SU-DHL-6 (cell line): Measurements from ENCODE around the gene GREM2.

Source experiments
- H2AFZ ChIP-seq: fragments of 200-600 bp; sonication (generic); 2 replicates; pipeline ENCODE4 v1.6.1; 2014; ENCODE audit warnings: low read depth, mild to moderate bottlenecking, moderate library complexity, mixed read lengths, antibody characterized with exemption, low read length; ENCODE audit not compliant: severe bottlenecking
- H3F3A ChIP-seq: fragments of 200-600 bp; shearing (Covaris generic); 2 replicates; pipeline ENCODE4 v1.6.0; 2016; ENCODE audit warnings: antibody characterized with exemption, mild to moderate bottlenecking; ENCODE audit not compliant: insufficient read depth
- H3K27ac ChIP-seq: fragments of 200-600 bp; sonication (generic); 2 replicates; pipeline ENCODE4 v1.5.1; 2016; ENCODE audit warnings: low read depth, mild to moderate bottlenecking, low read length, moderate library complexity, mixed read lengths
- H3K27me3 ChIP-seq: fragments of 200-600 bp; sonication (generic), shearing (Covaris generic); 2 replicates; pipeline ENCODE4 v1.6.0; 2014; ENCODE audit warnings: mild to moderate bottlenecking, low read length
- H3K36me3 ChIP-seq: fragments of 200-600 bp; sonication (generic); 2 replicates; pipeline ENCODE4 v1.6.1; 2014; ENCODE audit warnings: mild to moderate bottlenecking, low read length, mixed read lengths
- H3K4me2 ChIP-seq: fragments of 300-600, 200-600 bp; shearing (Covaris generic), sonication (generic); 2 replicates; pipeline ENCODE4 v1.6.0; 2014; ENCODE audit warnings: low read length, low read depth, mild to moderate bottlenecking; ENCODE audit not compliant: poor library complexity, severe bottlenecking
- H3K4me3 ChIP-seq: fragments of 200-600 bp; sonication (generic); 2 replicates; pipeline ENCODE4 v1.5.1; 2014; ENCODE audit warnings: antibody characterized with exemption, low read length, mild to moderate bottlenecking, mixed read lengths; ENCODE audit not compliant: insufficient read depth, poor library complexity, severe bottlenecking
- H3K79me2 ChIP-seq: fragments of 200-600 bp; sonication (generic); 2 replicates; pipeline ENCODE4 v1.6.1; 2014; ENCODE audit warnings: mild to moderate bottlenecking, low read length, moderate library complexity; ENCODE audit not compliant: insufficient read depth
- H3K9ac ChIP-seq: fragments of 200-600 bp; sonication (generic); 2 replicates; pipeline ENCODE4 v1.7.0; 2014; ENCODE audit warnings: mild to moderate bottlenecking, low read length
- H3K9me2 ChIP-seq: fragments of 200-600 bp; sonication (generic); replicated peaks from 2 replicates; pipeline ENCODE4 v1.6.1; 2014; ENCODE audit warnings: low read length; ENCODE audit not compliant: insufficient read depth
- H3K9me3 ChIP-seq: fragments of 200-600 bp; sonication (generic); 2 replicates; pipeline ENCODE4 v1.6.1; 2014; ENCODE audit warnings: low read length, mixed read lengths; ENCODE audit not compliant: insufficient read depth
- H4K20me1 ChIP-seq: fragments of 200-600 bp; sonication (generic); 2 replicates; pipeline ENCODE4 v1.6.1; 2014; ENCODE audit warnings: low read depth, mild to moderate bottlenecking, antibody characterized with exemption, low read length, moderate library complexity, mixed read lengths
- EZH2phosphoT487 ChIP-seq: fragments of 200-600 bp; sonication (generic), shearing (Covaris generic); conservative IDR thresholded peaks from 2 replicates; pipeline ENCODE4 v1.6.1; 2018; ENCODE audit warnings: mild to moderate bottlenecking, antibody characterized with exemption, low read length, moderate library complexity, mixed read lengths
- TF ChIP-seq, protein P1 (sequence below): fragments of 200-600 bp; sonication (generic); IDR thresholded peaks from one replicate; pipeline ENCODE4 v1.5.1; 2017; ENCODE audit warnings: antibody characterized with exemption, mild to moderate bottlenecking, low read length, moderate library complexity; ENCODE audit not compliant: insufficient read depth, poor library complexity, severe bottlenecking

Gene GREM2

DNA sequence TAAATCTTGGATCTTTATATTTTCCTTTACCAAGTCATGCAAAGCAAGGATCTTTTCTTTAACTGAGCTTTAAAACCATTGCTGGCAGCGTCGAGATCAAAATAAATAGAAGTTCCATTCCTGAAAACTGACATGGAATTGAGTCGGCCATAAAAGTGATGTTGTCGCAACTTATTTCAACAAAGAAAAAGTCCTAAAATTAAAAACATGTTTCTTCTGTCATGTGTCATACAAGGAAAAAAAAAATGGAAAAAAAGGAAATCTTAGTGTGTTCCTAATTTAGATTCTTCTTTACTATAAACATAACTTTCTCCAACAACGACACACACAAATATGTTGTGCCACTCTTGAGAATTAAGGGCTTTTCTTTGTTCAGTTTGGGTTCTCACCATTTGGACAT lies 34.9 kb downstream of the GREM2 start:
- Histone ChIP-seq H2AFZ (no peak overlapping the region), H3K79me2 (no peaks in the 10 kb centered on the region), H3K4me3 (no peak overlapping the region), H3K9me3 (no peaks in the 10 kb centered on the region), H4K20me1 (no peaks in the 10 kb centered on the region), H3K27ac (no peak overlapping the region), H3K36me3 (no peaks in the 10 kb centered on the region), H3K9ac (no peak overlapping the region), H3K9me2 (no peaks in the 10 kb centered on the region), H3K27me3 (no peaks in the 10 kb centered on the region), H3F3A (no peaks in the 10 kb centered on the region), H3K4me2 (no peak overlapping the region)
- no peak for TF ChIP-seq EZH2phosphoT487
- TF ChIP-seq, protein P1, sequence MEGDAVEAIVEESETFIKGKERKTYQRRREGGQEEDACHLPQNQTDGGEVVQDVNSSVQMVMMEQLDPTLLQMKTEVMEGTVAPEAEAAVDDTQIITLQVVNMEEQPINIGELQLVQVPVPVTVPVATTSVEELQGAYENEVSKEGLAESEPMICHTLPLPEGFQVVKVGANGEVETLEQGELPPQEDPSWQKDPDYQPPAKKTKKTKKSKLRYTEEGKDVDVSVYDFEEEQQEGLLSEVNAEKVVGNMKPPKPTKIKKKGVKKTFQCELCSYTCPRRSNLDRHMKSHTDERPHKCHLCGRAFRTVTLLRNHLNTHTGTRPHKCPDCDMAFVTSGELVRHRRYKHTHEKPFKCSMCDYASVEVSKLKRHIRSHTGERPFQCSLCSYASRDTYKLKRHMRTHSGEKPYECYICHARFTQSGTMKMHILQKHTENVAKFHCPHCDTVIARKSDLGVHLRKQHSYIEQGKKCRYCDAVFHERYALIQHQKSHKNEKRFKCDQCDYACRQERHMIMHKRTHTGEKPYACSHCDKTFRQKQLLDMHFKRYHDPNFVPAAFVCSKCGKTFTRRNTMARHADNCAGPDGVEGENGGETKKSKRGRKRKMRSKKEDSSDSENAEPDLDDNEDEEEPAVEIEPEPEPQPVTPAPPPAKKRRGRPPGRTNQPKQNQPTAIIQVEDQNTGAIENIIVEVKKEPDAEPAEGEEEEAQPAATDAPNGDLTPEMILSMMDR: no peak

DNA sequence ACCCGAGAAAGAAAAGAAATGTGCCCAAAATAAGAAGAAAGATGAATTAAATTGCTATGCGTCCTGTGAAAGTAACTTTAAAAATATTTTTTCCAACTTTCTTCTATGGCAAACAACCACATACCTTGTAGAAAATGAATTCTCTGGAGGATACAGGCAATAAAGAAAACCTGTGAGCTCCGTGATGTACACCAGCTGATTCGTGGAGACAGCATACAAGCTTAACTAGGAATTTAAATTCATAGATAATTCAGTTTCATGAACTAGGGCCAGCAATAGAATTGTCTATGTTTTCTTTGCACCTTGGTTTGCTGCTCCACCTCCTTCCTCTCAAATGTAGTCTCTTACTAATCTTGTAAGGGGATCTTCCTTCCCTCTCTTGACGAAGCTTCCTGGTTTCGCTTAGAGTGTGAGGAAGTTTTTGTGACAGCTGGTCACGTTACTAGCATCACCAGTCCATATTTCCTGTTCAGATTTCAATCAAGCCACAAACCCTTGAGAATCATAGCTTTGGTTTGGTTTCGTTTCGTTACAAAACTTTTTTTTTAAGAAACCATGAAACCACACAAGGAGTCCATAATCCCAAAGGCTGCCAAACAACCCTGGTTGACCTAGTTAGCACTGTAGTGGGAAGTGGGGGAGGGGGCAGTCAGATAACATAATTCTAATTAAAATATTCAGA lies 35.8 kb downstream of the GREM2 start:
- Histone ChIP-seq H3K27ac (no peak overlapping the region), H3K4me2 (no peak overlapping the region), H4K20me1 (no peaks in the 10 kb centered on the region), H3F3A (no peaks in the 10 kb centered on the region), H2AFZ (no peak overlapping the region), H3K79me2 (no peaks in the 10 kb centered on the region), H3K4me3 (no peak overlapping the region), H3K27me3 (no peaks in the 10 kb centered on the region), H3K9ac (no peak overlapping the region), H3K36me3 (no peaks in the 10 kb centered on the region), H3K9me3 (no peaks in the 10 kb centered on the region), H3K9me2 (no peaks in the 10 kb centered on the region)
- TF ChIP-seq, protein P1: no peak
- TF ChIP-seq EZH2phosphoT487: no peak

DNA sequence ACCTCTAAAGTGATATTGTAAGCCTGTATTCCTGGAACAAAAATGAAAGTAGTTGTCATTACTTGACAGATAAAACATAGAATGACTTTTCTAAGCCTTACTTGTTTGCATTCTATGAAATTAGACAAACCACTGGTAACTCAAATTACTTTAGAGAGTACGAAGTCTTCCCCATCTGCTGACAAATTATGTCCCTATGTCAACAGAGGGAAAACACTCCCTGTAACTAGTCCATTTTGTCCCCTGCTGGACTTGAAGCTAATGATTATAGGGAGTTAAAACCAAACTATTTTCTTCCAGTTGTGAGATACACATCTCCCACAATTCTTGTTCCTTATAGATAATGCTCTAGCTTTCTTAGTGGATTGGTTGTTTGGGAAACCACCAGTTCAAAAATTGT lies 39.6 kb downstream of the GREM2 start:
- Histone ChIP-seq H3K27me3 (no peaks in the 10 kb centered on the region), H3K36me3 (no peaks in the 10 kb centered on the region), H3F3A (no peaks in the 10 kb centered on the region), H3K4me2 (no peak overlapping the region), H4K20me1 (no peaks in the 10 kb centered on the region), H3K9me2 (no peaks in the 10 kb centered on the region), H3K9me3 (no peaks in the 10 kb centered on the region), H3K27ac (no peak overlapping the region), H2AFZ (no peak overlapping the region), H3K4me3 (no peak overlapping the region), H3K9ac (no peak overlapping the region), H3K79me2 (no peaks in the 10 kb centered on the region)
- TF ChIP-seq, protein P1: no peak
- no peak for TF ChIP-seq EZH2phosphoT487
